Colon (tissue), 2 donors: ENCODE data around the gene B3GNT9.

Experiments
- FAIRE-seq: peaks from 2 replicates; lab custom pipeline; 2012; peaks lifted over from hg19 to GRCh38; lab: Jason Lieb, UNC
- donor health status: control.
- donor health status: control.

Gene B3GNT9

DNA sequence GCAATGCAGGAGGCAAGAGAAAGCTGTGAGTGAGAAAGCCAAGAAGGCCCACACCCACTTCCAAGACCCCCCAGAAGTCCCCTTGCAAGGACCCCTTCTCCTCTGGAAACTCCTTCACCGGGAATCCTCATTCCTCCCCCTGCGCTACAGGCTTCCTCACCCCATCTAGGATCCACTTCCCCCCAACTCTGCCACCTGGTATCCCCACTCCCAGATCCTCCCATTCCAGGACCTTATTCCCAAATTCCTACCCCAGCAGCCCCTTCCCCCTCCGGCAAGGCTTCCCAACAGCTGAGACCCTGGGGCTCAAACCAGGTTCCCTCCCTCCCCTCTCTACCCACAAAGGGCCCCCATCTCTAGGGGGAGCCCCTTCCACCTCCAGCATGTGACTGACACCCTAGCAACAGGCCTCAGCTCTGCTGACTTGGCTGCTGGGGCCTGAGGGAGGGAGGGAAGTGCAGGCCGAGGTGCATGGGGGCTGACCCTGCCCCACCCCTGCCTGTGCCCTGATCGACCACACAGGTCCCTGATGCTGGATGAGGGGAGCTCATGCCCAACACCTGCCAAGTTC lies 15.9 kb upstream of the B3GNT9 start:
- FAIRE-seq, result no peak

GRCh38 chr16:67166110-67166547 lies 15.3 kb upstream of the B3GNT9 start:
- FAIRE-seq, result no peak

GRCh38 chr16:67165121-67166078 lies 14.6 kb upstream of the B3GNT9 start:
- FAIRE-seq, result no peak

- FAIRE-seq, result no peak
These were observed 13.8 kb upstream of the B3GNT9 start, which contains the start of gene HSF4 for GRCh38 chr16:67164599-67165061. HSF4 (plus strand) TSS chr16:67164745; CDS start chr16:67164812, 67 bp downstream.

DNA sequence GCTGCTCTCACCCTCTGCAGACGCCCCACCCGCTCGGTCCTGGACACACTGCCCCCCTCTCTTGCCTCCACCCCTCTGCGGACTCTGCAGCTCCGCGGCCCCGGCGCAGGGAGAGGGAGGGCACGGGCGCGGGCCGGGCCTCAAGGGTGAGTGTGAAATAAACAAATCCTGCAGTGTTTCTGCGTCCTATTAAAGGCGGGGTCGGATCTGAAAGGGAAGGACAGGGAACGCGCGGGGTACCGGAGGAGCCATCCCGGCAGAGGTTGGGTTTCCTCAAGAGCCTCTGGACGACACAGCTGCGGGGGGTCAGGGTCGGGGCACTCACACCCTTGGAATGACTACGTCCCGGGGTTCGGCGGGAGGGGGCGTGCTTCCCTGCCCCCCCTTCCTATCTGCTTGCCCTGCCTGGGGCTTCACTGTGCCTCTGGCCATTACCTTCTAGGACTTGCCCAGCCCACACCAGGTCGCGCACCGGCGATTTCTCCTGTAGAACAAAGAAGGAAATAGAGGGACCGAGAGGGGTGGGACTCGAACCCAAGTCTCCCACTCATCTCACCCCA lies 13.3 kb upstream of the B3GNT9 start:
- no peak for FAIRE-seq

GRCh38 chr16:67163164-67163998 lies 12.6 kb upstream of the B3GNT9 start:
- FAIRE-seq, result no peak

GRCh38 chr16:67162506-67163163 lies 11.8 kb upstream of the B3GNT9 start:
- no peak for FAIRE-seq

DNA sequence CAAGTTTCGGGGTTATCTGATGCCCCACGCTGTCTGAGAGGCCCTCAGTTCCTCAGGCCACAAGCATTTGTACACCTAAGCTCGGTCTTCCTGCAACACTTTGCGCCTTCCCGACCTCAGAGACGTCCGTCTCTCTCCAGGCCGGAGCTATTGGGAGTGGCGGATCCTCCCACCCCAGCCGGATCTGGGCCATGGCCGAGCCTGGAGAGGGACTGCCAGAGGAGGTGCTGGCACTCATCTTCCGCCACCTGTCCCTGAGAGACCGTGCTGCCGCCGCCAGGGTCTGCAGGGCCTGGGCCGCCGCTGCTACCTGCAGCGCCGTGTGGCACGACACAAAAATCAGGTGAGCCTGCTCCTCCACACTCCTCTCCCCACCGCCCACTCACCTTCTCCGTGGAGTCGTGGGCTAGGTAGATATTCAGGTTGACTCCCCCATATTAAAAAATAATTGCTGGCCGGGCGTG lies 10.8 kb upstream of the B3GNT9 start:
- FAIRE-seq, result no peak

DNA sequence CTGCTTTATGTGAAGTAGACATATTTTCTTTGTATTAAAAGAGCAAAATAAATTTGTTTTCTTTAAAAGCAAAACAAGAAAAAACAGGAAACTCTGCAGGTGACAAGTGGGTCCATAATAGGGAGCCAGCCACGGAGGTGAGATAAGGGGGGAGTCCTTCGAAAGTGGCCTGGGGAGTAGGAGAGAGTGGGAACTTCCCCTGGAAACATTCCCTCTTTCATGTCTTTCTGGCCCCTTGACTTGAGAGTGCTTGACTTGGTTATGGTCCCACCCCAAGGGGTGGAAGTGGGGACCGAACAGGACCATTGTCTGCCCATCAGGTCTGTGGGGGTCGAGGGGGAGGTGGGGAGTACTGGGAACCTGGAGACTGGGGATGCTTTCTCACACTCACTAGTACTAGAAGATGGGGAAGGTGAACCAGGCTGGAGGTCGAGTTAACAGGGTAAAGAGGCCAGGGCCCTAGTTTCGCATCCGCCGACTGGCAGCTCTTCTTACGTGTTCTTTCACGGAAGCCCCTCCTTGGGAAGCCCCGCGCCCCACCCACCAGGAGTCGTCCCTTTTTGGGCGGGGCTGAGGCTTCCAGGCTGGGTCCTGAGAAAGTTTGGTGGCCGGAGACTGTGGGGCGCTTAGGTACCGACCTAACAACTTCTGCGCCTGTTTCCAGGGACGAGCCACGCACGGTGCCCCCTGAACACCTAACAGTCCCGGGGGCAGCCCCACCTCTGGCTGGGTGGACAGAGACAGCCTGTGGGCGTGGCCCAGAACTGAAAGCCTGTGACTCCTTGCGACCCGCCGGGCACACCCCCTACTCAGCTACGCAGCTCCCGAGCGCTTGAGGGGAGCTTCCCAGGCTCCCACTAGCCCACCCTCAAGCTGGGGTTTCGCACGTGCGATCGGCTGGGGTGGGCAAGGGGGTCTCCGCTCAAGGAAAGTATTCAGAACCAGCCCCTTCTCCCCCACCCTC lies 8.1 kb upstream of the B3GNT9 start:
- FAIRE-seq, result no peak

GRCh38 chr16:67157892-67158635 lies 7.3 kb upstream of the B3GNT9 start:
- FAIRE-seq, result no peak

DNA sequence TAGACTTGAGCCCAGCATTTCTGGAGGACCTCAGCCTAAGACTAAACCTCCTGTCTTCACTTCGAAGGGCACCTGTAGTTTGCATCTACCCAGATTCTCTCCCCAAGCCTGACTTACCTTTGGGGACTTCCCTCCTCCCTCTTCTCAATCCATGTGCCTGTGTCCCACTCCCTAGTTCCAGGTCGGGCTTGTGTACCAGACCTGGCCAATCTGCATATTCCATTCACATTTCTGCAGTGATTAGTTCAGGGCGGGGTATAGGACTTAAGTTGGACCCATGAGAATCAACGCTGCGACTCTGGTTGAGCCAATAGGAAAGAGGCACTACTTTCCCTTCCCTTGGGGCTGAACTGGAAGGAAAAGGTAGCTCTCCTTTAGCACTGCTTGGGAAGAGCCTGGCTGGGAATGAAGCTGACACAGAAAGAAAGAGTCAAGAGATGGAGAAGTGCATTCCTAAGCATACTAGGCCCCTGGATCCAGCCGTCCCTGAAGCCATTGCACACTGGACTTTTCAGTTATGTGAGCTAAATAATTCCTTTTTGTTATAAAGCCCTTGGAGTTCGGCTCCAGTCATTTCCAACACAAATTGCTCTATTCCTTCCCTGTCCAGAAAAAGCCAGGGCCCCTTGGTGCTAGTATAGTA lies 6.4 kb upstream of the B3GNT9 start:
- no peak for FAIRE-seq

DNA sequence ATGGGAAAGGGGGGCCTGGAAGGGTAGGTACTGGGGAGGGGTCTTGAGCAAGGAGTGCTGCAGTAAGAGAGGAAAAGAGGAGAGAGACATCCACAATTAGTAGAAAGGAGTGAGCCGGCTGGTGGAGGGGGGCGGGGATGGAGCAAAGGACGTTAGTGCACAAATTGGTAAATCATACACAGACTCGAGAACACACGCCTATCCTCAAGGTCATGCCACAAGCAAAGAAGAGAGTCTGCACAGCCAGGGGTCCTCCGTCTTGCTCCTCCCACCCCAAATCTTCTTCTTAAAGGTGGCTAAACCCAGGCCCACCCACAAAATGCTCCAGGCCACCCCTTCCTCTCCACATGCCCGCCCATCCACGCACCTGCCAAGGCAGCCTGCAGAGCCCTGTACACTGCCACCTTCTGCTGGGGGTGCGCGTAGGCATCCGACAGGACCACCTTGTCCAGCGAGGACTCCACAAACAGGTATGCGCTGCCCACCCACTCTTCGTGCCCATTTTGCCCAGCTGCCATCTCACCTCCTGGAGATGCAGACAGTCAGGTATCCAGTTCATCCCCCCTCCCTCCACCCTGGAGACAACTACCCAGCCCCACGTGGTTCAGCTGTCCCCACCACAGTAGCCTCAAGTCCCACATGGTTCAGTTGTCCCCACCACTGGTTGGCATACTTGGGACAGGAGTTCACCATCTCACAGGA lies 5.5 kb upstream of the B3GNT9 start:
- no peak for FAIRE-seq

DNA sequence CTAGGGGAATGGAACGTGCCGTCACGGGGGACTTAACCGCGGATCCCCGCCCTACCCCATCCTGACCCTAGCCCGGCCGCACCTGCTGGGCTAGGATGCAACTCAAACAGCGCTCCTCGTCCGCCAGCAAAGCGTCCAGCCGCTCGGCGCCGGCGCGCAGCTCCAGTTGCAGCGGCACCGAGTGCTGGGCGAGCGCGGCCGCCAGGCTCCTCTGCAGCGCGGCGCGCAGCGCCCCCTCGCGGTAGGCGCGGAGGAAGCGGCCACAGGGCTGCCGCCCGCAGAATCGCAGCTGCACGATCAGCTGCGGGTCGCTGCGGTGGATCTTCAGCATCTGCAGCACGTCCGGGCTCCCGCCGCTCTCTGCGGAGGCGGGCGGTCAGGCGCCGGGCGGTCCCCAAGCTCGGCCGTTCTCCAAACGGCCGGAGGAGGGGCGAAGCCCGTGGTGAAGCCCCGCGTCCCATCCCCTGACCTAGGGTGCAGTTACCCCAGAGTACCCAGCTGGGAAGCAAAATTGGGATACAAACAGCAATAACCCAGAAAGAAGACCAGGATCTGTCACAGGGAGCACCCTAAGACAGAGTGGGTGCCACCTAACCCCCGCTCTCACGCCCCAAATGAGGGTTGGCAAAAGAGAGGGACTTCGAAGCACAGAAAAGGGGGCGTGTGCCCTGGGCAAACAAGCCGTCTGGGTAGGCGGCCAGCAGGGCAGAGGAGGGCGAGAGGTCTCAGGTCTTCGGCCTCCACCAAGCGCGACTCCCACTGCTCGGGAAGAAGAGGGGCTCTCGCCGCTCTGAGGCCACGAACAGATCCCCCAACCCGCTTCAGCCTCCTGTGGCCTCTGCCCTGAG lies 4.7 kb upstream of the B3GNT9 start:
- FAIRE-seq, result no peak

GRCh38 chr16:67154578-67155294 lies 3.9 kb upstream of the B3GNT9 start:
- FAIRE-seq, result no peak

DNA sequence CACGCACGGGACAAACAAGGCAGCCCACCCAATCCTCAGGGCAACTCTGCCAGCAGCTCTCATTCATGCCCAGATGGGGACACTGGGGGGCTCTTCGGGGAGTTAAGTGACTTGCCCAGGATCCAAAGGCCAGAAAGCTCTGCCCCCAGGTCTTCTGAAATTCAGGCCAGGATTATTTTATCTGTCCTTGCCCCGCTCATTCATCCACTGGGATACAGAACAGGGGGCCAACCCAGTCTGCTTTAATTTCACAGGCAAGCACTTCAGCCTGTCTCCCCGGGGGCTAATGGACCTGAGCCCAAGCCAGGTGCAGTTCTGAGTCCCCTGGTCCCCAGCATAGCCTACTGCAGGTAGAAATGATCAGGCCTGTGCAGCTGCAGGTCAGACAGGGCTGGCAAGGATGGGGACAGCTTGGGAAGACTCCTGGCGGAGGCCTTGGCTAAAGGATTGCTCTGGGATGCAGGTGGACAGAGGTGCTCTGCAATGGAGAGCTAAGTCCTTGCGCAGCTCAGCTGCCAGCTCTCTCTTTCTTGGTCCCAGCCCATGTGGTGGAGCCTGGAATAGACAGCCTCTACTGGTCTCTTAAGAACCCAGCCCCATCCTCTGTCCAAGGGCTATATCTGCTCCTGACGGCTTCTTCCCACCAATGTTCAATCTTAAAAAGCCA lies 766 bp upstream of the B3GNT9 start:
- no peak for FAIRE-seq
